ENCODE measurements around the gene ACOT9. TPM values are rescaled to one million over a fixed set of nuclear protein-coding genes. Genes with fewer than 3 reads are reported as not detected.

Gene ACOT9
- polyA plus RNA-seq, 2 of the 4 experiments (the other 2 are of a cell fraction) = 87.0 to 110 TPM

DNA sequence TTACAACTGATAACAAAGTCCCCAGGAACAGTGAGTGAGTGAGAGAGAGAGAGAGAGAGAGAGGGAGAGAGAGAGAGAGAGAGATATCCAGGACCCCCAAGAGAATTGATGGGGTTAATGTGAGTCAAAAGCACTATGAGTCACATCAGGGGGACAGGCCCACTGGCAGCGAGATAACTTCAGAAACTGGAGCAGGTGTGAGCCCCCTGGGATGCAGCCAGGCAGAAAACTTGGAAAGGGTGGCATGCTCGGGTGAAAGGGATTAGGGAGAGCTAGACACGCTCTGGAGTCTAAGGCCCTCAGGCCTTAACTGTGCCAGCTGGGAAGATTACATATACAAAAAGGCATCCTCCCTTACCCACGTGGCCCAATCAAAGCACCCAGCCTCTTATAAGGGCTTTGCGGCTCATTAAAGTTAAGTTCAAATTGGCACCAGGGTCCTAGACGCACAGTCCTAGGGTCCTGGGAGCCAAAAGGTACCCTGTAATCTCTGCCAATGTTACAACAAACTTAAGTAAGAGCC, 841 bp downstream of the ACOT9 start:
- ChIA-PET POLR2A (interaction anchor here (1.1 to 4.4 kb wide), 6 partner anchors 11 to 159 kb away, joined by 3 to 78 read pairs (median 5); partner anchors contain the start of gene SAT1), CTCF (interaction anchor here (1.2 to 4.2 kb wide), 3 partner anchors 21 to 159 kb away, joined by 3 to 35 read pairs (median 5); partner anchors contain the start of gene SAT1)
- no peaks in the 10 kb centered on the region for H3K9me3 ChIP-seq
- H3K4me2 ChIP-seq = peak overlapping the region; percentile 76
- peak; percentile 45 to 64 for DNase-seq (ENCODE audit: low read depth in 1 of 2, low spot score in 1 of 2)
- H3K27ac ChIP-seq = peak overlapping the region; percentile 91 to 93
- FAIRE-seq = no peak
- peak; percentile 63 to 65 for ATAC-seq
- 1% methylated on average over 6 of the region's 6 CpGs for WGBS (ENCODE audit: missing lambda C conversion rate)
- peak overlapping the region; percentile 80 for H3K4me3 ChIP-seq
- no peak for TF ChIP-seq RNF2 (IDR thresholded peaks at IDR 0.05; ENCODE audit: borderline replicate concordance, low read depth)
- TF ChIP-seq MAX (IDR thresholded peaks at IDR 0.05) = peak; percentile 19; the same call in 1 of the 2 replicates
- TF ChIP-seq TFCP2L1 (CRISPR knock-in tag; IDR thresholded peaks at IDR 0.05) = no peak
- peaks cover 22% of the 10 kb centered on the region for H3K4me1 ChIP-seq

DNA sequence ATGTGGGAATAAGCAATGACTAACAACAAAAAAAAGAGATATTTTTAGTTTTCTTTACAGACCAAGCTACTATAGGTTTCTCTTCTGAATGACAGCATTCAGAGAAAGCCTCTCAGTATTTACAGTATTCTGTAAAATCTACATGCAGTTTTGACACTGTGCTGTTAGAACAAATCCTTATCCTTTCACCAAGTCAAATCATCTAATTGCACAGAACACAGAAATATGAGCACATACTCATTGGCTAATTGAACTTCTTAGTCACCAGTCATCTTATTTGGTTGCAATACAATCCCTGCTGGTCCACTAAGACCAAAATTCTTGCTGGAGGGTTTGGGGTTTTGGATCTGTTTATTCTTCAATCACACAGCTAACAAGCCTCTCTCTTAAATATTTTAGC, 5.7 kb downstream of the ACOT9 start:
- ChIA-PET CTCF (interaction anchor here (0.6 to 2.7 kb wide), 5 partner anchors 13 to 170 kb away, joined by 3 to 23 read pairs (median 3); partner anchors contain the start of gene SAT1), POLR2A (interaction anchor here (0.7 kb wide), 1 partner anchor 46 kb away, joined by 3 read pairs; no protein-coding TSS in a partner anchor)
- no peak for DNase-seq (ENCODE audit: low read depth in 1 of 2, low spot score in 1 of 2)
- ATAC-seq = no peak
- FAIRE-seq = no peak
- no peak overlapping the region for H3K4me2 ChIP-seq
- peaks cover 19% of the 10 kb centered on the region for H3K4me1 ChIP-seq
- no peaks in the 10 kb centered on the region for H3K9me3 ChIP-seq
- TF ChIP-seq HOXA7 (CRISPR knock-in tag; IDR thresholded peaks at IDR 0.05) (no peak), HOXB5 (CRISPR knock-in tag; IDR thresholded peaks at IDR 0.05) (no peak), CBX8 (IDR thresholded peaks at IDR 0.05) (no peak), JUNB (IDR thresholded peaks at IDR 0.05) (no peak), CTCF (IDR thresholded peaks at IDR 0.05) (no peak), CBX2 (IDR thresholded peaks at IDR 0.05; ENCODE audit: borderline replicate concordance, low read depth) (no peak), CEBPB (IDR thresholded peaks at IDR 0.05) (no peak), CHD4 (IDR thresholded peaks at IDR 0.05; ENCODE audit: borderline replicate concordance) (no peak), BCL3 (IDR thresholded peaks at IDR 0.05) (no peak), RARB (CRISPR knock-in tag; IDR thresholded peaks at IDR 0.05) (no peak)
- TF ChIP-seq, protein P1, sequence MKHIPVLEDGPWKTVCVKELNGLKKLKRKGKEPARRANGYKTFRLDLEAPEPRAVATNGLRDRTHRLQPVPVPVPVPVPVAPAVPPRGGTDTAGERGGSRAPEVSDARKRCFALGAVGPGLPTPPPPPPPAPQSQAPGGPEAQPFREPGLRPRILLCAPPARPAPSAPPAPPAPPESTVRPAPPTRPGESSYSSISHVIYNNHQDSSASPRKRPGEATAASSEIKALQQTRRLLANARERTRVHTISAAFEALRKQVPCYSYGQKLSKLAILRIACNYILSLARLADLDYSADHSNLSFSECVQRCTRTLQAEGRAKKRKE (CRISPR knock-in tag; IDR thresholded peaks at IDR 0.05; ENCODE audit: low read depth) = no peak
- TF ChIP-seq, protein P2, sequence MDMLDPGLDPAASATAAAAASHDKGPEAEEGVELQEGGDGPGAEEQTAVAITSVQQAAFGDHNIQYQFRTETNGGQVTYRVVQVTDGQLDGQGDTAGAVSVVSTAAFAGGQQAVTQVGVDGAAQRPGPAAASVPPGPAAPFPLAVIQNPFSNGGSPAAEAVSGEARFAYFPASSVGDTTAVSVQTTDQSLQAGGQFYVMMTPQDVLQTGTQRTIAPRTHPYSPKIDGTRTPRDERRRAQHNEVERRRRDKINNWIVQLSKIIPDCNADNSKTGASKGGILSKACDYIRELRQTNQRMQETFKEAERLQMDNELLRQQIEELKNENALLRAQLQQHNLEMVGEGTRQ (IDR thresholded peaks at IDR 0.05) = no peak
- no peak overlapping the region for H3K4me3 ChIP-seq
- H3K27ac ChIP-seq = no peak overlapping the region

- FAIRE-seq (no peak), DNase-seq (ENCODE audit: low read depth in 1 of 2, low spot score in 1 of 2) (no peak), ATAC-seq (no peak)
- TF ChIP-seq HES2 (IDR thresholded peaks at IDR 0.05) = no peak
- Histone ChIP-seq H3K4me3 (no peak overlapping the region), H3K27ac (no peak overlapping the region), H3K4me2 (no peak overlapping the region), H3K9me3 (no peaks in the 10 kb centered on the region), H3K4me1 (peaks cover 13% of the 10 kb centered on the region; the same call in 2 of the 3 replicates)
- WGBS (ENCODE audit: missing lambda C conversion rate) = 47% methylated on average over 3 of the region's 3 CpGs
- ChIA-PET POLR2A (interaction anchor here (0.5 kb wide), 1 partner anchor 293 kb away, joined by 5 read pairs; no protein-coding TSS in a partner anchor), CTCF (interaction anchor here (1.0 to 3.2 kb wide), 4 partner anchors 12 to 166 kb away, joined by 3 to 17 read pairs (median 4); no protein-coding TSS in a partner anchor)
Observed at GRCh38 chrX:23736030-23736429, 7.0 kb downstream of the ACOT9 start.
